C4-2B (cell line): Measurements from ENCODE around the gene ZDHHC11B.
A peak's percentile ranks its signal among the peaks of the same experiment; 100 is the strongest.
"Not testable (repeated sequence)": the region's sequence is repeated elsewhere in the genome, so short reads cannot be mapped to it uniquely, and the experiment has no call there.

Source experiments
- H3K27ac ChIP-seq: fragments of 450-650 bp; 2 replicates; pipeline ENCODE4 v1.5.1; 2017
- ZFX ChIP-seq: fragments of 450-650 bp; IDR thresholded peaks from 2 replicates; pipeline ENCODE4 v1.6.1; 2017
- TF ChIP-seq, protein P1 (sequence below): fragments of 450-650 bp; conservative IDR thresholded peaks from 2 replicates; pipeline ENCODE4 v1.5.1; 2017; ENCODE audit warnings: mild to moderate bottlenecking

Gene ZDHHC11B, protein sequence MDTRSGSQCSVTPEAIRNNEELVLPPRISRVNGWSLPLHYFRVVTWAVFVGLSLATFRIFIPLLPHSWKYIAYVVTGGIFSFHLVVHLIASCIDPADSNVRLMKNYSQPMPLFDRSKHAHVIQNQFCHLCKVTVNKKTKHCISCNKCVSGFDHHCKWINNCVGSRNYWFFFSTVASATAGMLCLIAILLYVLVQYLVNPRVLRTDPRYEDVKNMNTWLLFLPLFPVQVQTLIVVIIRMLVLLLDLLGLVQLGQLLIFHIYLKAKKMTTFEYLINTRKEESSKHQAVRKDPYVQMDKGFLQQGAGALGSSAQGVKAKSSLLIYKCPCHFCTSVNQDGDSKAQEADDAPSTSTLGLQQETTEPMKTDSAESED

DNA sequence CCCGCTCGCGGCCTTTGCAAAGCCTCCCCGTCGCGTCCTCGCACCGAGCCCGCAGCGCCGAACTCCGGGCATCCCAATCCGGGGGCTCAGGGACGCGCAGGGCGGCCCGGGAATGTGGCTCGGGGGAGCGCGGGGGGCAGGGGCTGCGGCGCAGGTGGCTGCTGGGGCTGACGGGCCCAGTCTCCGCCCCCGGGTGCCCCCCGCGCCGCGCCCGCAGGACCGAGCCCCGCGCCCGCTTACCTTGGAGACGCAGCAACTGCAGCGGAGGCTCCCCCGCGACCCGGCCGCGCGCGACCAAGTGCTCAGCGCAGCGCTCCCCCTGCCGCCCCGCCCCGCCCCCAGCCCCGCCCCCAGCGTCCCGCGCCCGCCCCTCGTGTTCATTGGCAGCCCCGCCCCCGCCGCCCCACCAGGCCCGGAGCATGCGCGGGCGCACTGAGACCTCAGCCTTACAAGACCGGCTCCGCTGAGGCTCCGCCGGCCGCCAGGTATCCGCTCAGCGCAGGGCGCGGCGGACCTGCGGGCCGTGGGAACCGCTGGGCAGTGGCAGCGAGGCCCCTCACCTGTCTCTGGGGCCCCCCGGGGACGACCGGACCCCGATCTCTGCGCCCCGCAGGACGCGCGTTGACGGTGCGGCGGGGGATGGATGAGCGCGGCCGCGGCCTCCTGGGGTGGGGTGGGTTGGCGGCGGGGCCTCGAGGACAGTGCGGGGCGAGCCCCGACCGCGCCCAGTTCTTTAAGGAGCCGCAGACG lies at the start of gene ZDHHC11B:
ZDHHC11B (minus strand) TSS at position 302 of the 750 bp plus-strand sequence. CDS start 17,810 bp downstream, outside the sequence.
- peak; percentile 44; the same call in 1 of the 2 replicates for TF ChIP-seq ZFX
- peak within 1 kb of the TSS; percentile 78 for H3K27ac ChIP-seq

DNA sequence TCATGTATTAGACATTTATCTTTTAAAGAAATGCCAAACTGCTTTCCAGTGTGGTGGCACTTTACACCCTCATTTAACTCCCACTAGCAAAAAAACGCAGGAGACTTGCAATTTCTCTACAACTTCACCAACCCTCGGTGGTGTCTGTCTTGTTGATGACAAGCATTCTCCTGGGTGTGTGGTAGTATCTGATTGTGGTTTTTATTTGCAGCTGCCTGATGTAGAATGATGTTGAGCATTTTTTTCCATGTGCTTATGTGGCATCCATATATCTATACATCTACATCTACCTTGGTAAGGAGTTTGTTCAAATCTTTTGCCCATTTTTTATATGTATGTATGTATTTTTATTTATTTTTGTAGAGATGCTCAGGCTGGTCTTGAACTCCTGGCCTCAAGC lies 49.5 kb upstream of the ZDHHC11B start:
- not testable (repeated sequence) for H3K27ac ChIP-seq

GRCh38 chr5:828194-828593 lies 43.7 kb upstream of the ZDHHC11B start:
- H3K27ac ChIP-seq = not testable (repeated sequence)

- H3K27ac ChIP-seq = not testable (repeated sequence)
Measured at GRCh38 chr5:825544-825943, 41.0 kb upstream of the ZDHHC11B start.

DNA sequence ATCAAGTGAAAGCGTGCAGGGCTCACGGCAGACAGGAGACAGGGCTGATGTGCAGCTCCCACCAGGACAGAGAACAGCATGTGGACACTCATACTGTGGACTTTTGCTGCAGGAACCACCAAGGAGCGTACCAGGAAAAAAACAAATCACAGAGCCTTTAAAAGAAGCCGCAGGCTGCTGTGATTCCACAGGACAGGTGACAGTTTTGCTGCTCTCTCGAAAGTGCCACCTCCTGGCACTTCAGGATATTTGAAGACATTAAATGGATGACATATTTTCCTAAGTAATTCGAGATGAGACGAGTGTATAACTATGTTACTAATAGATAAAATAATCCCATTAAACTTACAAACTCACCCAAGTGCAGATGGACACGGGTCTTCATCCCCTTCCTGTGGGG lies 37.0 kb upstream of the ZDHHC11B start:
- no peak overlapping the region for H3K27ac ChIP-seq
- TF ChIP-seq ZFX = no peak
- TF ChIP-seq, protein P1, sequence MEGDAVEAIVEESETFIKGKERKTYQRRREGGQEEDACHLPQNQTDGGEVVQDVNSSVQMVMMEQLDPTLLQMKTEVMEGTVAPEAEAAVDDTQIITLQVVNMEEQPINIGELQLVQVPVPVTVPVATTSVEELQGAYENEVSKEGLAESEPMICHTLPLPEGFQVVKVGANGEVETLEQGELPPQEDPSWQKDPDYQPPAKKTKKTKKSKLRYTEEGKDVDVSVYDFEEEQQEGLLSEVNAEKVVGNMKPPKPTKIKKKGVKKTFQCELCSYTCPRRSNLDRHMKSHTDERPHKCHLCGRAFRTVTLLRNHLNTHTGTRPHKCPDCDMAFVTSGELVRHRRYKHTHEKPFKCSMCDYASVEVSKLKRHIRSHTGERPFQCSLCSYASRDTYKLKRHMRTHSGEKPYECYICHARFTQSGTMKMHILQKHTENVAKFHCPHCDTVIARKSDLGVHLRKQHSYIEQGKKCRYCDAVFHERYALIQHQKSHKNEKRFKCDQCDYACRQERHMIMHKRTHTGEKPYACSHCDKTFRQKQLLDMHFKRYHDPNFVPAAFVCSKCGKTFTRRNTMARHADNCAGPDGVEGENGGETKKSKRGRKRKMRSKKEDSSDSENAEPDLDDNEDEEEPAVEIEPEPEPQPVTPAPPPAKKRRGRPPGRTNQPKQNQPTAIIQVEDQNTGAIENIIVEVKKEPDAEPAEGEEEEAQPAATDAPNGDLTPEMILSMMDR = no peak

DNA sequence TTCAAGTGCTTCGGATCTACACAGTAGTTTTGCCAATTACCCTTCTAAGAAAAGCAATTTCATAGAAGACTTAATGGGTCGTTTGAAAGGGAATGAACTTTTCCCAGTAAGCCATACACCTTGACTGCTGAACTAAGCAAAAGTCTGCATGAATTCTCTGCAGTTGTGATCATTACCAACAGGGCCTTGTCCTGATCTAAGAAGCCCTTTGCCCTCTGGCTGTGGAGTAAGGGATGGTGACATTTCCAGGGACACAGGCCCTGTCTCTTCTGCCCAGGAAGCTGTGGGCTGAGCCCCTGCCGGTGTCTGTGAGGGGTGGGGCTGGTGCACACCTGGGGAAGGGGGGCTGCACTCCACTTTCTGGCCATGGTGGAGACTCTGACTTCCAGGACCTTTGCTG lies 35.7 kb upstream of the ZDHHC11B start:
- no peak for TF ChIP-seq ZFX
- TF ChIP-seq, protein P1 = no peak

GRCh38 chr5:819078-819477 lies 34.5 kb upstream of the ZDHHC11B start:
- no peak overlapping the region for H3K27ac ChIP-seq
- TF ChIP-seq ZFX = no peak
- TF ChIP-seq, protein P1 = no peak

More for the DNA sequence above, 35.7 kb upstream of the ZDHHC11B start:
- H3K27ac ChIP-seq = no peak overlapping the region

GRCh38 chr5:816176-816575 lies 31.6 kb upstream of the ZDHHC11B start:
- H3K27ac ChIP-seq = no peak overlapping the region
- TF ChIP-seq ZFX = no peak
- TF ChIP-seq, protein P1 = no peak

DNA sequence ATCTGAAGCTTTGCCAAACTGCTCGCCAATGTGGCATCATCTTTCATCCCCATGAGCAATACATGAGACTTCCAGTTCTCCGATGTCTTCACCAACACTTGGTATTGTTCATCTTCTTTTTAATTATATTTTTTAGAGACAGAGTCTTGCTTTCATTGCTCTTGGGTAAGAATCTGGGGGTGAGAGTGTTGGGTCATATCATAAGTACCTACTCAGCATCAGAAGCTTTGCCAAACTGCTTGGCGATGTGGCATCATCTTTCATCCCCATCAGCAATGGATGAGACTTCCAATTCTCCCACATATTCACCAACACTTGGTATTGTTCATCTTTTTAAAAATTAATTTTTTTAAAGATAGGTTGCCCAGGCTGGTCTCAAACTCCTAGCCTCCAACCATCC lies 30.9 kb upstream of the ZDHHC11B start:
- TF ChIP-seq ZFX = no peak
- TF ChIP-seq, protein P1 = no peak
- no peak overlapping the region for H3K27ac ChIP-seq

DNA sequence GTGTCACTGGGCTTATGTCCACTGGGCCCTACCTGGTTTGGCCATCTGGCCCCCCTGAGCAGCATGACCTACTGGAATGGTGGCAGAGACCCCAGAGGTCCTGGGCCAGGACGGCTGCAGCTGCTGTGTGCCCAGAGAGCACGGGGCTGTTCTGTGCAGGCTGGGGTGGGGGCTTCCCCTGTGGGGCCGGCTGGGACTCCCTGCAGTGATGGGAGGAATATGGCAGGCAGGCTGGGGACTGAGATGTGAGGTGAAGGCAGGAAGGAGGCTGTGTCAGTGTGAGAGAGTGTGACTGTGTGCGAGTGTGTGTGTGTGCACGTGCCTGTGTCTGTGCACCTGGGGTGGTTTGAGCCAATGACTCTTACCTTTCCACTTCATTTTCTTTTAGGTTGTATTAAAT lies 29.0 kb upstream of the ZDHHC11B start:
- not testable (repeated sequence) for H3K27ac ChIP-seq

- H3K27ac ChIP-seq = not testable (repeated sequence)
Measured at GRCh38 chr5:811384-811783, 26.9 kb upstream of the ZDHHC11B start.

GRCh38 chr5:807719-808514 lies 23.4 kb upstream of the ZDHHC11B start:
- H3K27ac ChIP-seq = not testable (repeated sequence)
